GM12801 (cell line): Measurements from ENCODE around the gene CARD18.

Experiments
- CTCF ChIP-seq: IDR thresholded peaks from one replicate; pipeline ENCODE4 v1.5.1; 2011; ENCODE audit warnings: control low read depth; ENCODE audit not compliant: insufficient read length; ENCODE audit errors: extremely low read depth

Gene CARD18

GRCh38 chr11:105109321-105109720 lies 30.2 kb downstream of the CARD18 start:
- TF ChIP-seq CTCF, result no peak

- TF ChIP-seq CTCF, result no peak
Observed at GRCh38 chr11:105108247-105108646, 31.3 kb downstream of the CARD18 start.

GRCh38 chr11:105106140-105106539 lies 33.4 kb downstream of the CARD18 start:
- no peak for TF ChIP-seq CTCF

GRCh38 chr11:105104292-105104691 lies 35.3 kb downstream of the CARD18 start:
- no peak for TF ChIP-seq CTCF

GRCh38 chr11:105103336-105103735 lies 36.2 kb downstream of the CARD18 start:
- TF ChIP-seq CTCF, result no peak

- TF ChIP-seq CTCF, result no peak
Observed at GRCh38 chr11:105100981-105101630, 38.5 kb downstream of the CARD18 start.

GRCh38 chr11:105100206-105100605 lies 39.4 kb downstream of the CARD18 start:
- TF ChIP-seq CTCF, result no peak
